HG03135 (cell line): ENCODE data around the gene KCNC3.

ENCODE experiments used
- ATAC-seq: cut with Tn5 transposase; IDR thresholded peaks from one replicate; pipeline ENCODE4 v1.9.1; 2021; ENCODE audit warnings: mild to moderate bottlenecking, moderate library complexity; ENCODE audit not compliant: unreplicated experiment

KCNC3 gene

DNA sequence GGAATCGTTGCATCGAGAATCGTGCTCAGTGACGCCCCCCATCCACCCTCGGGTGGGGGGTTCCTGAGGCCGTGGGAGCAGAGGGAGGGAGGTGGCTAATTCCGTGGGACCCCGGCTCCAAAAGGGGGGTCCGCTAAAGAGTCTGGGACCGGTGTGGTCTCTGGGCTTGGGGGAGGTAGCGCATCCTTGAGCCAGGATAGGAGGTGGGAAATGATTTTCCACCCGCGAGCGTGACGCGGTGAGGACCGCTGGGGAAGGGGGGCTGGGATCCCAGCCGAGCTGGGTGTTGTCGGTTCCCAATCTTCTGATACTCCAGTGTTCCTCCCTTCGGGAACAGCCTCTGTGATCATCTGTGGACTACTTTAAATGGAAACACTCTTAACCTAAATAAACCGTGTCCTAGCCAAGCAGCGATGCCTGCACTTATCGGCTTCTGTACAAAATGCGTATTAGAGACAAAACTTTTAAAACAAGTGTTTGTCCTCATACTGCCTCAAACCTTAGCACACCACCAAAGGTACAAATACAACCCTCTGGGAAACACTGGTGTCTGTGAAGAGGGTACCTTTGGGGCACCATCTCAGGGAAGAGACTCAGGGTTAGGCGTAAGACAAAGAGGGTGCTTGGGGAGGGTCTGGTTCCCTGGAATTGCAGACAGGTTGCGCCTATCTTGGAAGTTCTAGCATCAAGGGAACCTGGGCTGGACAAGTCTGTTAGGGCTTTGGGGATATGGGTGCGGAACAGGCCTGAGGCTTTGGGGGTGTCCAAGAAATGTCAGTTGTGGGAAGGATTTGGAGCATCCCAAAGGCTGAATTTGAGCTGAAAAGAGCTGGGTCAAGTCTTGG is 16.0 kb downstream of the KCNC3 start:
- ATAC-seq: no peak

GRCh38 chr19:50311723-50312635 is 17.2 kb downstream of the KCNC3 start:
- ATAC-seq: no peak

GRCh38 chr19:50310759-50311465 is 18.3 kb downstream of the KCNC3 start:
- no peak for ATAC-seq

DNA sequence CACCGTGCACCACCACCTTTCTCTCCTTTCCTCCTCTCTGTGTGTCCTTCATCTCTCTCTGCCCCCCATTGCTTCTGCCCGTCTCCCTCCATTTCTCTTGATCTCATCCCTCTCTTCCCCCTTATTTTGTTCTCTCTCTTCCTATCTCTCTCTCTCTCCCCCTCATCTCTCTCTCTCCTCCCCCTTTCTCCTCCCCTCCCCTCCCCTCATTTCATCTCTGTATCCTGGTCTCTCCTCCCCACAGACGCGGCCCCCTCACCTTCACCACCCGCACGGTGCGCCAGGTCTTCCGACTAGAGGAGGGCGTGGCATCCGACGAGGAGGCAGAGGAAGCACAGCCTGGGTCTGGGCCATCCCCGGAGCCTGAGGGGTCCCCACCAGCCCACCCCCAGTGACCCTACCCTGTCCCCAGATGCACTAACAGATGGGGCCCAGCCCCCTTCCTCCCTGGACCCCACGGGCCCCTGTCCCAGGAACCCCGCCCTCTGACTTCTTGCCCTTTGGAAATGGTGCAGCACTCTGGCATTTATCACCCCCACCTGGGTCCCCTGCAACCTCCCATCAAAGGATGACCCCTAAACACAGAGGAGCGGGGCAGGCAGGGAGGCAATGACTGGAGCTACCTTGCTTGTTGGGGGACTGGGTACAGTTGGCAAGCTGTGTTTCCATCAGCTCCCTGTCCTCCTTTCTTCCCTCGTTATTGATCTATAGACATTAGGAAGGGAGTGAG is 19.6 kb downstream of the KCNC3 start:
- ATAC-seq: no peak

DNA sequence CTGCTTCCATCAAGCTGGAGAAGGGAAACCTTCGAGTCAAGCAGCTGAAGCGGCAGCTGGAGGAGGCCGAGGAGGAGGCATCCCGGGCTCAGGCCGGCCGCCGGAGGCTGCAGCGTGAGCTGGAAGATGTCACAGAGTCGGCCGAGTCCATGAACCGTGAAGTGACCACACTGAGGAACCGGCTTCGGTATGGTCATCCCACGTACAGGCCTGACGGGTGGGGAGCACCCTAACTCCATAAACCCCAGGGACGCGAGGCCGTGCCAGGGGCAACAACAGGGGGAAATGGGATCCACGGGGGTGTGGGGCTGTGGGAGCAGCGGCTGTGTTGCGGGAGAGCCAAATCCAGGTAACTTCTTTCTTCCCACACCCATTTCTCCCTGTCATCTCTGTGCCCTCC is 20.2 kb downstream of the KCNC3 start:
- ATAC-seq: no peak

GRCh38 chr19:50303558-50303957 is 25.6 kb downstream of the KCNC3 start:
- ATAC-seq: no peak

DNA sequence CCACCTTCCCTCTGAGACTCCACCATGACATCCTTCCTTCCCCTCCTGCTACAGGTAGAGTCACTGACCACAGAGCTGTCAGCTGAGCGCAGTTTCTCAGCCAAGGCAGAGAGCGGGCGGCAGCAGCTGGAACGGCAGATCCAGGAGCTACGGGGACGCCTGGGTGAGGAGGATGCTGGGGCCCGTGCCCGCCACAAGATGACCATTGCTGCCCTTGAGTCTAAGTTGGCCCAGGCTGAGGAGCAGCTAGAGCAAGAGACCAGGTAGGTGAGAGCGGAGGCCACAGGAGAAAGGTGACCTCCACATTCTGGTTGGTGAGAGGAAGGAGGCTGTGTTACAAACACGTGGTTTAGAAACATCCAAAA is 27.6 kb downstream of the KCNC3 start:
- no peak for ATAC-seq

DNA sequence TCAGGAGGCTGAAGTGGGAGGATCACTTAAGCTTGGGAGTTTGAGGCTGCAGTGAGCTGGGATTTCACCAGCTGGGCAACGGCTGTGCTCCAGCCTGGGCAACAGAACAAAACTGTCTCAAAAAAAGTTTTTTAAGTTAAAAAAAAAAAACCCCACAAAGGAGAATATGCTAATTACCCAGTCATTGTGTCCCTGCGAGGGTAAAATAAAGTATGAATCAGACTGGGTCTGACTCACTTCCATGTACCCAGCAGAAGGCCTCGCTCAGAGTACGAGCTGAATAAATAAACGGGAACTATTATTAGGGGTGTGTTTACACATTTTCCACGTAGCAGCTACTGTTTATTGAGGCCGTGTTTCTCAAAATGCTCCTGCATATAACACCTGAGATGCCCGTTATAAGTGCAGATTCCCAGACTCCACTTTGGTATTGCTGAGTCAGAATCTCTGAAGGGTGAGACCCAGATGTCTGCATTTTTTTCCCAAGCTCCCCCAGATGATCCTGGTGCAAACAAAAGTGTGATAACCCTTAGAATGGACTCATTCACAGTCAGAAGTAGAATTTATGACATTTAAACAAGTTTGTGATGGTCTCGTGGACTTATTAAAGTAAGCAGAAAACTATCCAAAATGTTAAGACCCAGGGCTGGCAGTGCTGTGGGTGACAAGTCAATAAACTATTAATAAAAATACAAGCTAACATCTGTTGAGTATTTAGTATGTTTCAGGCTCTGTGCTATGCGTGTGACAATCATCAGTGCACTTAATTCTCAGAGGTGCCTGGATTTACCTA is 28.2 kb downstream of the KCNC3 start:
- no peak for ATAC-seq

- ATAC-seq: no peak
Measured at GRCh38 chr19:50300051-50300450, 29.1 kb downstream of the KCNC3 start.

- no peak for ATAC-seq
Measured at GRCh38 chr19:50293263-50294004, 35.7 kb downstream of the KCNC3 start.

GRCh38 chr19:50292216-50292827 is 36.9 kb downstream of the KCNC3 start:
- no peak for ATAC-seq

DNA sequence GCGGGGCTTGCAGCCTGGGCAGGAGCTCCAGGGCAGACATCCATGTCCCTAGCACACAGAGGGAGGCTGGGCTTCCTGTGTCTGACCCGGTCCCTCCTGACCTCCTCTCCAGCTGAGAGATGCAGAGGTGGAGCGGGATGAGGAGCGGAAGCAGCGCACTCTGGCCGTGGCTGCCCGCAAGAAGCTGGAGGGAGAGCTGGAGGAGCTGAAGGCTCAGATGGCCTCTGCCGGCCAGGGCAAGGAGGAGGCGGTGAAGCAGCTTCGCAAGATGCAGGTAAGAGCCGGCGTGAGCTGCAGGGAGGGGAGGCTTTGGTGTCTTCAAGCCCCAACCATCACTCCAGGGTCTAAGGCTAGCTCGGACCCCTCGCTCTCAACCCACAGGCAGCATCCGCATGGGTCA is 38.4 kb downstream of the KCNC3 start:
- no peak for ATAC-seq

DNA sequence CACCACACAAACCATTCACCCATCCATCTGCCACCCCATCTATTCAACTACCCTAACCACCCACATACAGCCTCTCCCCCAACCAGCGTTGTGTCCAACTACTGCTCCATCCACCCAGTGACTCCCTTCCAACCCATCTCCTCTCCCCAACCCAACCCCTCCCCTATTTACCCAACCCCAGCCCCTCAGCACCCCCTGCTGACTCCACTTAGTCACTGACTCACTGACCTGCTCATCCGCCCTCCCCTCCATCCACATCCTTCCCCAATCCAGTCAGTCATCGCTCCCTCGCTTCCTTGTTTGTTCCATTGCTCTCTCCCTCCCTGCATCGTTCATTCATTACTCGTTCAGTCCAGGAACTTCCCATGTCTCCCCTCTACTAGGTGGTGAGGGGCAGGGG is 39.2 kb downstream of the KCNC3 start:
- no peak for ATAC-seq

DNA sequence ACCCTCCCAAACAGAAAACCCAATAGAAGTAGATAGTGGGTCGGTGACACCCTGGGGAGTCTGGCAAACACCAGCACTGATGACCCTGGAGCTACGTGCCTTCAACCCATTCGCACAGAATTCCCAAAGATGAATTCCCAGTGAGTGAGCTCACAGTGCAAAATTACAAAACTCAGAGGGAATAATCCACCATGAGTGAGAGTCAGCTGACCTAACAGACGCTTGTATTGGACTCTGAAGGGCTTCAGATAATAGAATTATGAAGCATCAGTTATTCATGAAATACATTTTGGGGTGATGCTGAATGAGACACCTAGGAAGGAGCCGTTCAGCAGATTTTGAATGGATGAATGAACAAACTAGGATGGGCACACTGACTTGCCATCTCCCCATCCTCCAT is 40.2 kb downstream of the KCNC3 start:
- ATAC-seq: no peak

DNA sequence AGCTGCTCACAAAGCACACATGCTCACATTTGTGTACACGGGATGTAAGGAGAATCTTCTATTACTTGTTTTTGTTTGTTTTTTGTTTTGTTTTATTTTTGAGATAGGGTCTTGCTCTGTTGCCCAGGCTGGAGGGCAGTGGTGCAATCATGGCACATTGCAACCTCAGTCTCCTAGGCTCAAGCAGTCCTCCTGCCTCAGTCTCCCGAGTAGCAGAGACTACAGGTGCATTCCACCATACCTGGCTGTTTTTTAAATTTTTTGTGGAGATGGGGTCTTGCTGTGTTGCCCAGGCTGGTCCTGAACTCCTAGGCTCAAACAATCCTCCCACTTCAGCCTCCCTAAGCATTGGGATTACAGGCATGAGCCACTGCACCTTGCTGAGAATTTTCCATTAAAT is 41.8 kb downstream of the KCNC3 start:
- ATAC-seq: no peak

DNA sequence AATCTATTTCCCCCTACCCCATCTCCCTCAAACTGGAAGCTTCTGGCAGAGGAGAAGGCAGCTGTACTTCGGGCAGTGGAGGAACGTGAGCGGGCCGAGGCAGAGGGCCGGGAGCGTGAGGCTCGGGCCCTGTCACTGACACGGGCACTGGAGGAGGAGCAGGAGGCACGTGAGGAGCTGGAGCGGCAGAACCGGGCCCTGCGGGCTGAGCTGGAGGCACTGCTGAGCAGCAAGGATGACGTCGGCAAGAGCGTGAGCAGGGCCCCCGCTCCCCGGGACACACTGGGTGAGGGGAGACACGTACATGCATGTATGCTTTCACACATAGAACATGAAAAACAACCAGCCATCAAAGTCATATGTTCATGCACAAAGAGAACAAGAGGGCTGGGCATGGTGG is 42.7 kb downstream of the KCNC3 start:
- no peak for ATAC-seq

DNA sequence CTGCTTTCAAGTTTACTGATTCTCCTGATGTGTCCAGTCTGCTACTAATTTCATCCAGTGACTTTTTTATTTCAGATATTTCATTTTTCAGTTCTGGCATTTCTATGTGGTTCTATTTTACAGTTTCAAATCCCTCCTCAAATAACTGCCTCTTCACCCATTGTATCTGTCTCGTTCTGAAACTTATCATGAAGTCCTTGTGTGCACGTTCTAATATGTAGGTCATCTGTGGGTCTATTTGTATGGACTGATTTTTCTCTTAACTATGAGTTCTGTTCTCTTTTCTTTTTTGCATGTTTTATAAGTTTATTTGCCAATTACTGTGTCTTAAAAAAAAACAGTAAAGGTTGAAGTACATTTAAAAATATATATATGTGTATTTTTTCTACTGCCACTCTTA is 43.3 kb downstream of the KCNC3 start:
- ATAC-seq: no peak

- no peak for ATAC-seq
Measured at GRCh38 chr19:50281491-50281890, 47.7 kb downstream of the KCNC3 start.

DNA sequence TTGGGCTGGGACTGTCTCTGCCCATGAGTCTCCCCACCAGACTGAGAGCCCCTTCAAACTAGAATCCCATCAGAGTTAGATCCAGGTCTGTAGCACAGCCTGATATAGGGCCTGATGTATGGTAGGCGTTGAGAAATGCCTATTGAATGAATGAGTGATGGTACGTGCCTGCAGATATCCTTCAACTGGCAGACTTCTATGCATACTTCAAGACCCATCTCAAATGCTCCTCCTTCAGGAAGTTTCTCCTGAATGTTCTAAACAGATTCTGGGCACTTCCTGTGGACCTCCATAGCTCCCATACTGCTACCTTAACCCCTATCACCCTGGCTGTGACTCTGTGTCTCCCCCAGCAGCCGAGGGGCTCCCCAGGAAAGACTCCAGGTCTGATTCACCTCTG is 48.2 kb downstream of the KCNC3 start:
- ATAC-seq: no peak
